K562 (cell line): Measurements from ENCODE around the gene TRAPPC2L. TPM values are rescaled to one million over a fixed set of nuclear protein-coding genes. Genes with fewer than 3 reads are reported as not detected.
A peak's percentile ranks its signal among the peaks of the same experiment; 100 is the strongest.

Experiments used
- BDP1 ChIP-seq: IDR thresholded peaks from 3 replicates; pipeline ENCODE4 v1.6.1; 2011; ENCODE audit not compliant: insufficient read length, insufficient read depth
- CBFB ChIP-seq: sonication (generic); formaldehyde crosslinking; IDR thresholded peaks from 2 replicates; pipeline ENCODE4 v1.4.0; 2020; ENCODE audit warnings: mild to moderate bottlenecking, missing genetic modification reagents
- COPS2 ChIP-seq: fragments of 450-650 bp; conservative IDR thresholded peaks from 2 replicates; pipeline ENCODE4 v1.6.1; 2016; ENCODE audit warnings: mild to moderate bottlenecking, moderate library complexity
- E2F3 ChIP-seq: fragments of 250-450 bp; sonication (Bioruptor Pico); IDR thresholded peaks from 2 replicates; pipeline ENCODE4 v1.4.0; 2020; ENCODE audit warnings: mild to moderate bottlenecking
- HIVEP1 ChIP-seq: fragments of 250-450 bp; sonication (Bioruptor Pico); IDR thresholded peaks from 2 replicates; pipeline ENCODE4 v1.4.0; 2020; ENCODE audit warnings: mild to moderate bottlenecking
- IFI16 ChIP-seq: fragments of 250-450 bp; sonication (Bioruptor Pico); IDR thresholded peaks from 2 replicates; pipeline ENCODE4 v2.1.2; 2022; ENCODE audit warnings: mild to moderate bottlenecking, inconsistent platforms
- JUNB ChIP-seq: fragments of 450-650 bp; formaldehyde crosslinking; conservative IDR thresholded peaks from 2 replicates; pipeline ENCODE4 v1.4.0; 2020; ENCODE audit warnings: mild to moderate bottlenecking
- LARP7 ChIP-seq: fragments of 450-650 bp; IDR thresholded peaks from 2 replicates; pipeline ENCODE4 v1.6.1; 2016
- MBD1 ChIP-seq: fragments of 250-450 bp; sonication (Bioruptor Pico); IDR thresholded peaks from 2 replicates; pipeline ENCODE4 v1.8.0; 2022; ENCODE audit warnings: inconsistent platforms
- MYNN ChIP-seq, 2 experiments: sonication (generic); formaldehyde crosslinking in 1 of 2; IDR thresholded peaks; 2 replicates each; pipeline versions ENCODE4 v1.5.0 to v1.6.1; 2016 to 2020; ENCODE audit warnings: antibody characterized with exemption in 1 of 2, missing genetic modification reagents in 1 of 2
- NCOA2 ChIP-seq, 2 experiments: fragments of 450-650 bp; IDR thresholded peaks; 2 replicates each; pipeline ENCODE4 v1.6.1; 2018; ENCODE audit warnings: mild to moderate bottlenecking in 2 of 2, moderate library complexity in 1 of 2; ENCODE audit not compliant: partially characterized antibody in 2 of 2
- NELFE ChIP-seq: IDR thresholded peaks from 2 replicates; pipeline ENCODE4 v1.6.1; 2011; ENCODE audit warnings: mild to moderate bottlenecking; ENCODE audit not compliant: insufficient read depth, insufficient read length
- POU5F1 ChIP-seq: fragments of 150-350 bp; IDR thresholded peaks from 2 replicates; pipeline ENCODE4 v1.6.1; 2014; ENCODE audit warnings: borderline replicate concordance, low read length, low read depth, mild to moderate bottlenecking; ENCODE audit not compliant: partially characterized antibody
- RBM34 ChIP-seq: fragments of 200-400 bp; formaldehyde crosslinking; IDR thresholded peaks from 2 replicates; pipeline ENCODE4 v1.6.1; 2018; ENCODE audit warnings: low read length, borderline replicate concordance; ENCODE audit not compliant: insufficient read depth
- RFX1 ChIP-seq: fragments of 450-650 bp; IDR thresholded peaks from 2 replicates; pipeline ENCODE4 v1.6.1; 2016; ENCODE audit warnings: mild to moderate bottlenecking, moderate library complexity
- SMARCC2 ChIP-seq: fragments of 450-650 bp; IDR thresholded peaks from 2 replicates; pipeline ENCODE4 v1.6.1; 2017; ENCODE audit warnings: antibody characterized with exemption, moderate library complexity, mild to moderate bottlenecking, low read depth
- SRF ChIP-seq, 2 experiments: fragments of 250-450, 450-650 bp in 1 of 2; sonication (Bioruptor Pico) in 1 of 2; sonication (generic) in 1 of 2; formaldehyde crosslinking; IDR thresholded peaks; 2 replicates each; pipeline versions ENCODE4 v1.5.0 to v1.5.1; 2020 to 2022; ENCODE audit warnings: mild to moderate bottlenecking in 1 of 2, missing genetic modification reagents in 1 of 2
- SRSF9 ChIP-seq: fragments of 200-400 bp; formaldehyde crosslinking; IDR thresholded peaks from 2 replicates; pipeline ENCODE4 v1.6.1; 2017; ENCODE audit warnings: low read depth, low read length, borderline replicate concordance
- ZBTB26 ChIP-seq: fragments of 450-650 bp; formaldehyde crosslinking; IDR thresholded peaks from 2 replicates; pipeline ENCODE4 v1.4.0; 2022; ENCODE audit warnings: missing genetic modification characterization
- ZNF24 ChIP-seq: fragments of 450-650 bp; IDR thresholded peaks from 2 replicates; pipeline ENCODE4 v1.6.1; 2016
- polyA plus RNA-seq, 8 experiments: library from polyadenylated mRNA; depleted of rRNA in 4 of 8; stranded (reverse) in 5 of 8; unstranded in 3 of 8; fragments of >200 nt; fragmentation: Nextera tagmentation in 2 of 8; fragmentation: Illumina TruSeq in 1 of 8; extraction: Ambion mirVana in 2 of 8; extraction: Trizol in 1 of 8; gene quantifications; 2 replicates each; pipeline versions ENCODE4 v1.2.1 to v1.2.3, GENCODE V29; 2011 to 2014; ENCODE audit warnings: inconsistent platforms in 1 of 8, missing spikeins in 1 of 8
- total RNA-seq, 7 experiments: library from RNA; depleted of rRNA in 6 of 7; stranded (reverse); fragments of >200 nt in 6 of 7; fragmentation: Illumina TruSeq in 2 of 7; extraction: Trizol in 2 of 7; gene quantifications; 2 replicates each; pipeline versions ENCODE4 v1.2.1 to v1.2.3, GENCODE V29; 2011 to 2021; ENCODE audit warnings: low replicate concordance in 1 of 7
- TF ChIP-seq, protein P1 (sequence below): sonication (generic); formaldehyde crosslinking; IDR thresholded peaks from 2 replicates; pipeline ENCODE4 v1.8.1; 2023; ENCODE audit warnings: missing genetic modification reagents, mild to moderate bottlenecking, borderline replicate concordance

TRAPPC2L gene
- total and polyA plus RNA-seq, 9 of the 15 experiments (the other 6 are each of a cell fraction or from before 2014, with no cell fraction given) = 60.4 to 398 (median 97.5) TPM

GRCh38 chr16:88882358-88883030 lies 25.6 kb downstream of the TRAPPC2L start (continued):
- TF ChIP-seq, protein P1, sequence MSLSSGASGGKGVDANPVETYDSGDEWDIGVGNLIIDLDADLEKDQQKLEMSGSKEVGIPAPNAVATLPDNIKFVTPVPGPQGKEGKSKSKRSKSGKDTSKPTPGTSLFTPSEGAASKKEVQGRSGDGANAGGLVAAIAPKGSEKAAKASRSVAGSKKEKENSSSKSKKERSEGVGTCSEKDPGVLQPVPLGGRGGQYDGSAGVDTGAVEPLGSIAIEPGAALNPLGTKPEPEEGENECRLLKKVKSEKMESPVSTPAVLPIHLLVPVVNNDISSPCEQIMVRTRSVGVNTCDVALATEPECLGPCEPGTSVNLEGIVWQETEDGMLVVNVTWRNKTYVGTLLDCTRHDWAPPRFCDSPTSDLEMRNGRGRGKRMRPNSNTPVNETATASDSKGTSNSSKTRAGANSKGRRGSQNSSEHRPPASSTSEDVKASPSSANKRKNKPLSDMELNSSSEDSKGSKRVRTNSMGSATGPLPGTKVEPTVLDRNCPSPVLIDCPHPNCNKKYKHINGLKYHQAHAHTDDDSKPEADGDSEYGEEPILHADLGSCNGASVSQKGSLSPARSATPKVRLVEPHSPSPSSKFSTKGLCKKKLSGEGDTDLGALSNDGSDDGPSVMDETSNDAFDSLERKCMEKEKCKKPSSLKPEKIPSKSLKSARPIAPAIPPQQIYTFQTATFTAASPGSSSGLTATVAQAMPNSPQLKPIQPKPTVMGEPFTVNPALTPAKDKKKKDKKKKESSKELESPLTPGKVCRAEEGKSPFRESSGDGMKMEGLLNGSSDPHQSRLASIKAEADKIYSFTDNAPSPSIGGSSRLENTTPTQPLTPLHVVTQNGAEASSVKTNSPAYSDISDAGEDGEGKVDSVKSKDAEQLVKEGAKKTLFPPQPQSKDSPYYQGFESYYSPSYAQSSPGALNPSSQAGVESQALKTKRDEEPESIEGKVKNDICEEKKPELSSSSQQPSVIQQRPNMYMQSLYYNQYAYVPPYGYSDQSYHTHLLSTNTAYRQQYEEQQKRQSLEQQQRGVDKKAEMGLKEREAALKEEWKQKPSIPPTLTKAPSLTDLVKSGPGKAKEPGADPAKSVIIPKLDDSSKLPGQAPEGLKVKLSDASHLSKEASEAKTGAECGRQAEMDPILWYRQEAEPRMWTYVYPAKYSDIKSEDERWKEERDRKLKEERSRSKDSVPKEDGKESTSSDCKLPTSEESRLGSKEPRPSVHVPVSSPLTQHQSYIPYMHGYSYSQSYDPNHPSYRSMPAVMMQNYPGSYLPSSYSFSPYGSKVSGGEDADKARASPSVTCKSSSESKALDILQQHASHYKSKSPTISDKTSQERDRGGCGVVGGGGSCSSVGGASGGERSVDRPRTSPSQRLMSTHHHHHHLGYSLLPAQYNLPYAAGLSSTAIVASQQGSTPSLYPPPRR = no peak
- peak; percentile 82 for TF ChIP-seq MYNN (IDR thresholded peaks at IDR 0.05)
- no peak for TF ChIP-seq MYNN (CRISPR knock-in tag; IDR thresholded peaks at IDR 0.05)
- no peak for TF ChIP-seq MBD1
- TF ChIP-seq SRF (CRISPR knock-in tag; IDR thresholded peaks at IDR 0.05) = no peak
- TF ChIP-seq ZBTB26 (CRISPR knock-in tag) = peak; percentile 57; the same call in 1 of the 2 replicates
- TF ChIP-seq RBM34 = no peak
- no peak for TF ChIP-seq HIVEP1 (CRISPR knock-in tag)
- TF ChIP-seq LARP7 = 0 out of 2 replicates have a peak, but pooled peaks have one; percentile 64
- TF ChIP-seq IFI16 (CRISPR knock-in tag) = no peak
- no peak for TF ChIP-seq BDP1
- no peak for TF ChIP-seq NELFE
- TF ChIP-seq RFX1 = no peak
- TF ChIP-seq SRSF9 = no peak
- TF ChIP-seq COPS2 = no peak
- no peak for TF ChIP-seq JUNB (CRISPR knock-in tag)
- TF ChIP-seq NCOA2 (IDR thresholded peaks at IDR 0.05; ENCODE audit: partially characterized antibody in 2 of 2) = no peak
- peak; percentile 63; the same call in 1 of the 2 replicates for TF ChIP-seq CBFB (CRISPR knock-in tag)
- TF ChIP-seq ZNF24 = no peak
- no peak for TF ChIP-seq POU5F1
- TF ChIP-seq SMARCC2 = no peak
- TF ChIP-seq E2F3 (CRISPR knock-in tag) = no peak
